Posterior vena cava (tissue), 2 donors: Measurements from ENCODE around the gene MICAL3. TPM values are rescaled to one million over a fixed set of nuclear protein-coding genes. Genes with fewer than 3 reads are reported as not detected.

ENCODE experiments used
- DNase-seq: peaks from one replicate; pipeline ENCODE4 v3.0.0-alpha.2; 2020; ENCODE audit warnings: low spot score
- intact Hi-C, 2 donors: fragments of 100-400 bp; cut with DNase I; formaldehyde crosslinking; loops; one replicate each; pipeline versions ENCODE4 v1.14.1 to v1.14.2; 2022 to 2023
- total RNA-seq, 2 donors: library from RNA; stranded (reverse); fragmentation: NEBNext Ultra II Directional; extraction: Animal tissue kit (Norgen Biotek cat#: 25700); gene quantifications; one replicate each; pipeline ENCODE4 v1.2.1, GENCODE V29; 2021
- donor health status: DM: yes; HTN: yes; CAD: no.
- donor health status: DM: yes; HTN: yes; CAD: no.

The MICAL3 gene
- total RNA-seq, 2 donors from 2014 or later: 106 to 114 TPM

GRCh38 chr22:17927062-17927461 lies 97.3 kb downstream of the MICAL3 start:
- intact Hi-C loops: no loop called here
- DNase-seq: no peak

- intact Hi-C loops: no loop called here
Observed at GRCh38 chr22:17926516-17926915, 97.8 kb downstream of the MICAL3 start.

GRCh38 chr22:17925431-17925841 lies 98.9 kb downstream of the MICAL3 start:
- DNase-seq: no peak
- intact Hi-C loops: no loop called here

More at GRCh38 chr22:17926516-17926915, 97.8 kb downstream of the MICAL3 start:
- no peak for DNase-seq

GRCh38 chr22:17924735-17925364 lies 99.5 kb downstream of the MICAL3 start:
- no peak for DNase-seq
- intact Hi-C loops: no loop called here

GRCh38 chr22:17924076-17924475 lies 100.3 kb downstream of the MICAL3 start:
- intact Hi-C loops: no loop called here
- DNase-seq: no peak

- intact Hi-C loops: no loop called here
- DNase-seq: no peak
Observed at GRCh38 chr22:17922925-17923903, 101.1 kb downstream of the MICAL3 start.

GRCh38 chr22:17921871-17922821 lies 102.2 kb downstream of the MICAL3 start:
- DNase-seq: no peak
- intact Hi-C loops: no loop called here

- intact Hi-C loops: no loop called here
- no peak for DNase-seq
Observed at GRCh38 chr22:17920992-17921650, 103.2 kb downstream of the MICAL3 start.

GRCh38 chr22:17920145-17920605 lies 104.2 kb downstream of the MICAL3 start:
- no peak for DNase-seq
- intact Hi-C loops: no loop called here

- no peak for DNase-seq
- intact Hi-C loops: loop anchor here (10.0 kb wide), 2 partner anchors 75 to 85 kb away; no protein-coding TSS in a partner anchor
Observed at GRCh38 chr22:17919276-17920144, 104.9 kb downstream of the MICAL3 start.

- DNase-seq: no peak
- intact Hi-C loops: loop anchor here (10.0 kb wide), 2 partner anchors 76 to 86 kb away; no protein-coding TSS in a partner anchor
Observed at GRCh38 chr22:17918840-17919239, 105.5 kb downstream of the MICAL3 start.

- DNase-seq: no peak
- intact Hi-C loops: loop anchor here (10.0 kb wide), 2 partner anchors 77 to 87 kb away; no protein-coding TSS in a partner anchor
Observed at GRCh38 chr22:17917490-17917983, 106.8 kb downstream of the MICAL3 start.

- DNase-seq: no peak
- intact Hi-C loops: loop anchor here (10.0 kb wide), 2 partner anchors 78 to 88 kb away; no protein-coding TSS in a partner anchor
Observed at GRCh38 chr22:17916226-17916889, 108.0 kb downstream of the MICAL3 start.

GRCh38 chr22:17915676-17916075 lies 108.7 kb downstream of the MICAL3 start:
- intact Hi-C loops: loop anchor here (10.0 kb wide), 2 partner anchors 79 to 89 kb away; no protein-coding TSS in a partner anchor
- DNase-seq: no peak

GRCh38 chr22:17915188-17915587 lies 109.2 kb downstream of the MICAL3 start:
- intact Hi-C loops: loop anchor here (10.0 kb wide), 2 partner anchors 80 to 90 kb away; no protein-coding TSS in a partner anchor
- no peak for DNase-seq

GRCh38 chr22:17914474-17914873 lies 109.9 kb downstream of the MICAL3 start:
- intact Hi-C loops: loop anchor here (5.0 to 10.0 kb wide), 3 partner anchors 80 to 163 kb away; partner anchors contain the start of gene PEX26 (in 1 of the 2)
- no peak for DNase-seq
